GM12892 (cell line): ENCODE results near the gene EXT2.

ENCODE experiments used
- DNase-seq: peaks from one replicate; pipeline ENCODE4 v3.0.0; 2011; ENCODE audit not compliant: insufficient read length
- FAIRE-seq: peaks from 2 replicates; lab custom pipeline; 2011; peaks lifted over from hg19 to GRCh38; lab: Jason Lieb, UNC
- POLR2A ChIP-seq: IDR thresholded peaks from 2 replicates; pipeline ENCODE4 v1.6.1; 2011; ENCODE audit warnings: low read depth, low read length, control low read depth
- POLR2AphosphoS5 ChIP-seq: IDR thresholded peaks from 2 replicates; pipeline ENCODE4 v1.6.1; 2011; ENCODE audit warnings: low read depth, low read length, control low read depth
- TAF1 ChIP-seq: IDR thresholded peaks from 2 replicates; pipeline ENCODE4 v1.6.1; 2011; ENCODE audit warnings: low read depth, mild to moderate bottlenecking, control low read depth, low read length, borderline replicate concordance

The EXT2 gene

GRCh38 chr11:44256673-44257291, 161.3 kb downstream of the EXT2 start:
- FAIRE-seq (peak; percentile 62), DNase-seq (no peak)
- no peak for TF ChIP-seq TAF1
- no peak for TF ChIP-seq POLR2A

- no peak for TF ChIP-seq POLR2A
- no peak for TF ChIP-seq POLR2AphosphoS5
- no peak for TF ChIP-seq TAF1
- DNase-seq (no peak), FAIRE-seq (no peak)
Measured at GRCh38 chr11:44257338-44258189, 162.1 kb downstream of the EXT2 start.

GRCh38 chr11:44258190-44258489, 162.7 kb downstream of the EXT2 start:
- no peak for DNase-seq
- FAIRE-seq: no peak
- TF ChIP-seq POLR2AphosphoS5: no peak
- no peak for TF ChIP-seq TAF1
- TF ChIP-seq POLR2A: no peak

- no peak for DNase-seq
- TF ChIP-seq POLR2A (no peak), TAF1 (no peak), POLR2AphosphoS5 (no peak)
- no peak for FAIRE-seq
Measured at GRCh38 chr11:44258839-44259420, 163.5 kb downstream of the EXT2 start.

- DNase-seq: no peak
- no peak for TF ChIP-seq POLR2AphosphoS5
- no peak for FAIRE-seq
Measured at GRCh38 chr11:44260081-44260480, 164.6 kb downstream of the EXT2 start.

- DNase-seq (no peak), FAIRE-seq (no peak)
- TF ChIP-seq TAF1 (no peak), POLR2AphosphoS5 (no peak), POLR2A (no peak)
Measured at GRCh38 chr11:44261800-44262591, 166.5 kb downstream of the EXT2 start.

- FAIRE-seq (no peak), DNase-seq (no peak)
- TF ChIP-seq POLR2AphosphoS5 (no peak), POLR2A (no peak), TAF1 (no peak)
Measured at GRCh38 chr11:44263738-44264437, 168.4 kb downstream of the EXT2 start.

- FAIRE-seq (no peak), DNase-seq (no peak)
- no peak for TF ChIP-seq TAF1
- TF ChIP-seq POLR2A: no peak
Measured at GRCh38 chr11:44264438-44264749, 168.9 kb downstream of the EXT2 start.

GRCh38 chr11:44264761-44265160, 169.3 kb downstream of the EXT2 start:
- TF ChIP-seq POLR2A: no peak
- TF ChIP-seq POLR2AphosphoS5: no peak
- TF ChIP-seq TAF1: no peak
- FAIRE-seq (no peak), DNase-seq (no peak)

GRCh38 chr11:44266056-44266780, 170.7 kb downstream of the EXT2 start:
- DNase-seq: no peak
- TF ChIP-seq POLR2AphosphoS5 (no peak), POLR2A (no peak), TAF1 (no peak)
- FAIRE-seq: no peak
